GM12878 (cell line): ENCODE results near the gene MAGI2.

Experiments used
- CHD1 ChIP-seq: IDR thresholded peaks from 2 replicates; pipeline ENCODE4 v1.6.1; 2012; ENCODE audit warnings: low read depth, low read length, improper control_type of control experiment
- CTCF ChIP-seq, 3 experiments: IDR thresholded peaks in 2 of 3; conservative IDR thresholded peaks in 1 of 3; 2 replicates each; pipeline ENCODE4 v1.5.1; 2011; ENCODE audit warnings: low read depth in 3 of 3, low read length in 3 of 3, mild to moderate bottlenecking in 3 of 3, control low read depth in 2 of 3, moderate library complexity in 2 of 3, inconsistent platforms in 1 of 3, mixed read lengths in 1 of 3; ENCODE audit not compliant: control insufficient read depth in 2 of 3, insufficient read depth in 1 of 3; ENCODE audit errors: extremely low read depth in 1 of 3
- NR2C2 ChIP-seq: IDR thresholded peaks from 2 replicates; pipeline ENCODE4 v1.6.1; 2011; ENCODE audit warnings: borderline replicate concordance, low read depth; ENCODE audit not compliant: control insufficient read depth, insufficient read length
- PRDM15 ChIP-seq: fragments of 450-650 bp; formaldehyde crosslinking; IDR thresholded peaks from 2 replicates; pipeline ENCODE4 v1.4.0; 2020; ENCODE audit warnings: mild to moderate bottlenecking, moderate library complexity
- TF ChIP-seq, protein P1 (sequence below): fragments of 450-650 bp; IDR thresholded peaks from 2 replicates; pipeline ENCODE4 v1.6.1; 2017; ENCODE audit warnings: mild to moderate bottlenecking, moderate library complexity

- TF ChIP-seq PRDM15 (CRISPR knock-in tag) (no peak), NR2C2 (no peak), CTCF (IDR thresholded peaks at IDR 0.05 in 2 of 3, conservative IDR thresholded peaks at IDR 0.05 in 1 of 3; ENCODE audit: control insufficient read depth in 2 of 3, extremely low read depth in 1 of 3, insufficient read depth in 1 of 3, low read depth in 3 of 3, low read length in 3 of 3) (no peak), CHD1 (no peak)
- TF ChIP-seq, protein P1, sequence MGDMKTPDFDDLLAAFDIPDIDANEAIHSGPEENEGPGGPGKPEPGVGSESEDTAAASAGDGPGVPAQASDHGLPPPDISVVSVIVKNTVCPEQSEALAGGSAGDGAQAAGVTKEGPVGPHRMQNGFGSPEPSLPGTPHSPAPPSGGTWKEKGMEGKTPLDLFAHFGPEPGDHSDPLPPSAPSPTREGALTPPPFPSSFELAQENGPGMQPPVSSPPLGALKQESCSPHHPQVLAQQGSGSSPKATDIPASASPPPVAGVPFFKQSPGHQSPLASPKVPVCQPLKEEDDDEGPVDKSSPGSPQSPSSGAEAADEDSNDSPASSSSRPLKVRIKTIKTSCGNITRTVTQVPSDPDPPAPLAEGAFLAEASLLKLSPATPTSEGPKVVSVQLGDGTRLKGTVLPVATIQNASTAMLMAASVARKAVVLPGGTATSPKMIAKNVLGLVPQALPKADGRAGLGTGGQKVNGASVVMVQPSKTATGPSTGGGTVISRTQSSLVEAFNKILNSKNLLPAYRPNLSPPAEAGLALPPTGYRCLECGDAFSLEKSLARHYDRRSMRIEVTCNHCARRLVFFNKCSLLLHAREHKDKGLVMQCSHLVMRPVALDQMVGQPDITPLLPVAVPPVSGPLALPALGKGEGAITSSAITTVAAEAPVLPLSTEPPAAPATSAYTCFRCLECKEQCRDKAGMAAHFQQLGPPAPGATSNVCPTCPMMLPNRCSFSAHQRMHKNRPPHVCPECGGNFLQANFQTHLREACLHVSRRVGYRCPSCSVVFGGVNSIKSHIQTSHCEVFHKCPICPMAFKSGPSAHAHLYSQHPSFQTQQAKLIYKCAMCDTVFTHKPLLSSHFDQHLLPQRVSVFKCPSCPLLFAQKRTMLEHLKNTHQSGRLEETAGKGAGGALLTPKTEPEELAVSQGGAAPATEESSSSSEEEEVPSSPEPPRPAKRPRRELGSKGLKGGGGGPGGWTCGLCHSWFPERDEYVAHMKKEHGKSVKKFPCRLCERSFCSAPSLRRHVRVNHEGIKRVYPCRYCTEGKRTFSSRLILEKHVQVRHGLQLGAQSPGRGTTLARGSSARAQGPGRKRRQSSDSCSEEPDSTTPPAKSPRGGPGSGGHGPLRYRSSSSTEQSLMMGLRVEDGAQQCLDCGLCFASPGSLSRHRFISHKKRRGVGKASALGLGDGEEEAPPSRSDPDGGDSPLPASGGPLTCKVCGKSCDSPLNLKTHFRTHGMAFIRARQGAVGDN = no peak
Measured at GRCh38 chr7:78167860-78168259, 1285.6 kb downstream of the MAGI2 start.
